ENCODE results near the gene ZIM2. TPM values are rescaled to one million over a fixed set of nuclear protein-coding genes. Genes with fewer than 3 reads are reported as not detected.

The ZIM2 gene
- total RNA-seq, 1 donor from 2014 or later: not detected

DNA sequence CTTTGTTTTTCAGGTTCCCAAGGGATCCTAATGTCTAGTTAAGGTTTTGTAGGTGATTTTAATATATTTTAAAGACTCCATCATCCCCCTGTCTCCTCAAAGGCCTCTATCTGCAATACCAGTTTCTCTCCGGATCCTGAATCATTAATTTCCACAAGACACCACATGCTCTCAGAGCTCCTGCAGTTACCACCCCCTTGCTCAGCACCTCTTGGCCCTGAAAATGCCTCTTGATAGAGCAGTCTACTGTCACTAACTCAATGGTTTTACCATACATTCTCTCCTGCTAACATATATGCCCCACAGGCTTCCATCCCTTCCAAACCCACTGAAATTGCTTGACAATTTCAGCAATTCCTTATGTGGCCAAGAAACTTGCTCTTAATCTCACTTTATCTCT lies 1.9 kb upstream of the ZIM2 start:
- H3K4me3 ChIP-seq (ENCODE audit: low read depth, low read length): no peak overlapping the region
- TF ChIP-seq, protein P1, sequence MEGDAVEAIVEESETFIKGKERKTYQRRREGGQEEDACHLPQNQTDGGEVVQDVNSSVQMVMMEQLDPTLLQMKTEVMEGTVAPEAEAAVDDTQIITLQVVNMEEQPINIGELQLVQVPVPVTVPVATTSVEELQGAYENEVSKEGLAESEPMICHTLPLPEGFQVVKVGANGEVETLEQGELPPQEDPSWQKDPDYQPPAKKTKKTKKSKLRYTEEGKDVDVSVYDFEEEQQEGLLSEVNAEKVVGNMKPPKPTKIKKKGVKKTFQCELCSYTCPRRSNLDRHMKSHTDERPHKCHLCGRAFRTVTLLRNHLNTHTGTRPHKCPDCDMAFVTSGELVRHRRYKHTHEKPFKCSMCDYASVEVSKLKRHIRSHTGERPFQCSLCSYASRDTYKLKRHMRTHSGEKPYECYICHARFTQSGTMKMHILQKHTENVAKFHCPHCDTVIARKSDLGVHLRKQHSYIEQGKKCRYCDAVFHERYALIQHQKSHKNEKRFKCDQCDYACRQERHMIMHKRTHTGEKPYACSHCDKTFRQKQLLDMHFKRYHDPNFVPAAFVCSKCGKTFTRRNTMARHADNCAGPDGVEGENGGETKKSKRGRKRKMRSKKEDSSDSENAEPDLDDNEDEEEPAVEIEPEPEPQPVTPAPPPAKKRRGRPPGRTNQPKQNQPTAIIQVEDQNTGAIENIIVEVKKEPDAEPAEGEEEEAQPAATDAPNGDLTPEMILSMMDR (IDR thresholded peaks at IDR 0.05; ENCODE audit: insufficient read depth, low read length, poor library complexity, severe bottlenecking): no peak
- H3K36me3 ChIP-seq (ENCODE audit: control insufficient read depth, insufficient read depth, low read length): no peaks in the 10 kb centered on the region
- peaks cover 8% of the 10 kb centered on the region for H3K27me3 ChIP-seq (ENCODE audit: control insufficient read depth, insufficient read depth, low read length)
- DNase-seq (ENCODE audit: low read depth): no peak

DNA sequence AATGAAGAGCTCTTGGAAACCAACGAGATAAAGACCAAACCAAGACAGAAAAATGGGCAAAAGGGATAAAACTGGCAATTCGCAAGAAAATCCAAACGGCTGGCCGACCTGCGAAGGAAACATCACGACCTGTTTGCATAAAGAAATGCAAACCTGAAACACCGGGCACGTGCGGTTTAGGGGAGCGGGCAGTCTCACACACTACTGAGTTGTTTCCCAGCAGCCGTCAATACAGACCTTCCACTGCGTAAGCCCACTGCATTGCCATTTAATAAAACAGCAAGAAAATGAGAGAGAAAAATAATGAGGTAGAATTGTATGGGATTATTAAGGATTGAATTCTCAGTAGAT lies 642 bp upstream of the ZIM2 start:
- Histone ChIP-seq H3K36me3 (ENCODE audit: control insufficient read depth, insufficient read depth, low read length) (no peaks in the 10 kb centered on the region), H3K27me3 (ENCODE audit: control insufficient read depth, insufficient read depth, low read length) (peaks cover 8% of the 10 kb centered on the region), H3K4me3 (ENCODE audit: low read depth, low read length) (no peak overlapping the region)
- TF ChIP-seq, protein P1 (IDR thresholded peaks at IDR 0.05; ENCODE audit: insufficient read depth, low read length, poor library complexity, severe bottlenecking): no peak
- no peak for DNase-seq (ENCODE audit: low read depth)

DNA sequence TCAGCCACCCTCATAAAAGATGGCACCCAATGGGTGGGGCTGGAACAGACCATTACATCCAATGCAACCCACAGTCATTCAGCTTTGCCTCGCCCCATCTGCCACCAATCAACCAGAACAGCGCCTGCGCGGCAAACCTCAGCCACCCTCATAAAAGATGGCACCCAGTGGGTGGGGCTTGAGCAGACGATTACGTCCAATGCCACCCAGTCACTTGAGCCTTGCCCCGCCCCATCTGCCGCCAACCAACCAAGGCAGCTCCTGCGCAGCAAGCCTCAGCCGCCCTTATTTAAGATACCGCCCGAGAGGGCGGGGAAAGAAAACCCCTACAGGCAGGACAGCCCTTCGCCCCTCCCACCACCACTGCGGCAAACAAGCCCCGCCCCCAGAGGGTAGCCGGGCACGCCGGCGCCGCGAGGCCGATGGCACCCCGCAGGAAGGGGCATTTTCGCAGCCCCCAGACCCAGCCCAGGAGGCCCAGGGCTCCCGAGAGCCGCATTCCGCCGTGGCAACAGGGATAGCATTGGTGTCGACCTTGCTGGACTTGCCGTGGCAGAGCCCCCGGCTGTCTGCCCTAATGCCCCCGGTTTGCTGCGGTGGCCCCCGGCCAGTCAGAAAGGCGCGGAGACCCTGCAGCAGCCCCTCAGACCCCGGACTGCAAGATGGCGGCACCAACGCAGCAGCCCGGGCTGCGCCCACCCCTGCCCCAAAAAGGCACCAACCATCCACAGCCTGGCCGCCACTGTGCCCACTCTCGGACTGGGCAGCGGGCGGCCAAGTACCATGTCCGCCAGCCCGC lies 675 bp downstream of the ZIM2 start:
- peak; percentile 75 for DNase-seq (ENCODE audit: low read depth)
- Histone ChIP-seq H3K4me3 (ENCODE audit: low read depth, low read length) (peak overlapping the region; percentile 41), H3K36me3 (ENCODE audit: control insufficient read depth, insufficient read depth, low read length) (no peaks in the 10 kb centered on the region), H3K27me3 (ENCODE audit: control insufficient read depth, insufficient read depth, low read length) (peaks cover 8% of the 10 kb centered on the region)
- TF ChIP-seq, protein P1 (IDR thresholded peaks at IDR 0.05; ENCODE audit: insufficient read depth, low read length, poor library complexity, severe bottlenecking): no peak

DNA sequence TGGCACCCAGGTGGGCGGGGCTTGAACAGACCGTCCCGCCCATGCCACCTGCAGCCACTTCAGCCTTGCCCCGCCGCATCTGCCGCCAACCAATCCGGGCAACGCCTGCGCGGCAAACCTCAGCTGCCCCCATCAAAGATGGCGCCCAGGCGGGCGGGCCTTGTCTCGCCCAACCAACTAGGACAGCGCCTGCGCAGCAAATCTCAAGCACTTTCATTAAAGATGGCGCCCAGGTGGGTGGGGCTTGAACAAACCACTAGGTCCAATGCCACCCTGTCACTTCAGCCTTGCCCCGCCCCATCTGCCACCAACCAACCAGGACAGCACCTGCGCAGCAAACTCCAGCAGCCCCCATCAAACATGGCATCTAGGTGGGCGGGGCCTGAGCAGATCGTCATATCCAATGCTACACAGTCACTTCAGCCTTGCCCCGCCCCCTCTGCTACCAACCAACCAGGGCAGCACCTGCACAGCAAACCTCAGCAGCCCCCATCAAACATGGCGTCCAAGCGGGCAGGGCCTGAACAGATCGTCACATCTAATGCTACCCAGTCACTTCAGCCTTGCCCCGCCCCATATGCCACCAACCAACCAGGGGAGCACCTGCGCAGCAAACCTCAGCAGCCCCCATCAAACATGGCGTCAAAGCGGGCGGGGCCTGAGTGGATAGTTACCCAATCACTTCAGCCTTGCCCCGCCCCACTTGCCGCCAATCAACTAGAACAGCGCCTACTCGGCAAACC lies 1.4 kb downstream of the ZIM2 start:
- Histone ChIP-seq H3K4me3 (ENCODE audit: low read depth, low read length) (peak overlapping the region; percentile 42), H3K36me3 (ENCODE audit: control insufficient read depth, insufficient read depth, low read length) (no peaks in the 10 kb centered on the region), H3K27me3 (ENCODE audit: control insufficient read depth, insufficient read depth, low read length) (peaks cover 8% of the 10 kb centered on the region)
- TF ChIP-seq, protein P1 (IDR thresholded peaks at IDR 0.05; ENCODE audit: insufficient read depth, low read length, poor library complexity, severe bottlenecking): no peak
- DNase-seq (ENCODE audit: low read depth): peak; percentile 85

DNA sequence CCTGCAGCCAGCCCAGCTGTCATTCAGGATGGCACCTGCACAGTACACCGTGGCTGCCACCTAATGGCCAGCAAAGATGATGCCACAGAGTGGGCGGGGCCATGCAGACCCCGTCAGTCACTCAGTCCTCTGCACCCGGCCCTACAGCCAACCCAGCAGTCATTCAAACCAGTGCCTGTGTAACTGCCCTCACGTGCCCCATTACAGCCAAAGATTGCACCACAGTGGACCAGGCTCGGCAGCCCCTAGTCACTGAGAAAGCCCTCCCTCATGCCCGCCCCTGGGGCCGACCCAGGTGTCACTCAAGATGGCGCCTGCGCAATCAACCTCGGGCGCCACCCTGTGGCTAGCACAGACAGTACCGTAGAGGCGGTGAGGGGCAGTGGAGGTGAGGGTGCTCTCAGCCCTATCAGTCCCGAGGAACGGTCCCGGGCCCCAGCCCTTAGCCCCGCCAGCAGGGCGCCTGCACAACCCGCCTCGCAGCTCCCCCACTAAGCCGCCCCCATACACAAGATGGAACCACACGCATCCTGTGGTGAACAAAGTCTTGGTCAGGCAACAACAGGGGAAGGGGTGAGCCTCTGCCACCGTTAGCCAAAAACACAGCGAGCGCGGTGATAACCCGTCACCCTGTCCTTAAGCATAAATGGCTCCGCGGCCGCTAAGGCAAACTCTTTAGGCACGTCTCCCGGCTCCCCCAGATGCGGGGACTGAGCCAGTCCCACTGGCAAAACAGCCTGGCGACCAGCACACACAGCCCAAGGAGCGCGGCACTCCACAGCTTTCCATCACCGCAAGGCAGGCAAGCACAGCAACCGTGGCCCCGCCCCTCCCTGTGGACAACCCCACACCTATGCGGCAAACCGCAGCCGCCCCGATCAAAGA lies 2.3 kb downstream of the ZIM2 start:
- DNase-seq (ENCODE audit: low read depth): peak; percentile 38
- H3K36me3 ChIP-seq (ENCODE audit: control insufficient read depth, insufficient read depth, low read length): no peaks in the 10 kb centered on the region
- peaks cover 8% of the 10 kb centered on the region for H3K27me3 ChIP-seq (ENCODE audit: control insufficient read depth, insufficient read depth, low read length)
- TF ChIP-seq, protein P1 (IDR thresholded peaks at IDR 0.05; ENCODE audit: insufficient read depth, low read length, poor library complexity, severe bottlenecking): peak; percentile 29
- H3K4me3 ChIP-seq (ENCODE audit: low read depth, low read length): peak overlapping the region; percentile 42
